ENCODE results near the gene FHIT.

DNA sequence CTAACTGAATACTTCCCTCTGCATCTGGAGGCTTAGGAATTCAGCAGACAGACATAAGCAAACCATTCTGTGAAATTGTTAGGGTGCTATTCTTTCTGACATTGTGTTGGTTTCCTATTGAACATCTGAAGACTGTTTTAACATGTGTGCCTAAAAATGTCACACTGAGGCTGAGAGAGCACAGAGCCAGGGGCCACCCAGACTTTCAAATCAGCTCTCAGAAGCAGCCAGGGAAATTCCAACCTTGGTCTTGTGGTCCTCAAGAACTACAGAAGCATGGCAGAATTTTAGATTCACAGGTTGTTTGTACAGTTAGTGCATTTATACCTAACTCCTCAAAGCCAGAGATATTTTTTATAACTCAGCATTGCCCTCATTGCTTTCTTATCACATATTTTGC, 1272.3 kb downstream of the FHIT start:
- TF ChIP-seq, protein P1, sequence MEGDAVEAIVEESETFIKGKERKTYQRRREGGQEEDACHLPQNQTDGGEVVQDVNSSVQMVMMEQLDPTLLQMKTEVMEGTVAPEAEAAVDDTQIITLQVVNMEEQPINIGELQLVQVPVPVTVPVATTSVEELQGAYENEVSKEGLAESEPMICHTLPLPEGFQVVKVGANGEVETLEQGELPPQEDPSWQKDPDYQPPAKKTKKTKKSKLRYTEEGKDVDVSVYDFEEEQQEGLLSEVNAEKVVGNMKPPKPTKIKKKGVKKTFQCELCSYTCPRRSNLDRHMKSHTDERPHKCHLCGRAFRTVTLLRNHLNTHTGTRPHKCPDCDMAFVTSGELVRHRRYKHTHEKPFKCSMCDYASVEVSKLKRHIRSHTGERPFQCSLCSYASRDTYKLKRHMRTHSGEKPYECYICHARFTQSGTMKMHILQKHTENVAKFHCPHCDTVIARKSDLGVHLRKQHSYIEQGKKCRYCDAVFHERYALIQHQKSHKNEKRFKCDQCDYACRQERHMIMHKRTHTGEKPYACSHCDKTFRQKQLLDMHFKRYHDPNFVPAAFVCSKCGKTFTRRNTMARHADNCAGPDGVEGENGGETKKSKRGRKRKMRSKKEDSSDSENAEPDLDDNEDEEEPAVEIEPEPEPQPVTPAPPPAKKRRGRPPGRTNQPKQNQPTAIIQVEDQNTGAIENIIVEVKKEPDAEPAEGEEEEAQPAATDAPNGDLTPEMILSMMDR (IDR thresholded peaks at IDR 0.05 in 4 of 5, conservative IDR thresholded peaks at IDR 0.05 in 1 of 5), result no peak
- no peak for TF ChIP-seq POLR2A (IDR thresholded peaks at IDR 0.05)
